Epithelial cell of esophagus (primary cell): ENCODE results near the gene CKAP2L.

Experiments used
- DNase-seq: peaks from one replicate; pipeline ENCODE4 v3.0.0; 2010; ENCODE audit warnings: low read depth
- H3K4me3 ChIP-seq: 2 replicates; pipeline ENCODE4 v1.5.1; 2011; ENCODE audit warnings: mild to moderate bottlenecking, low read length, control low read depth
- TF ChIP-seq, protein P1 (sequence below): IDR thresholded peaks from 2 replicates; pipeline ENCODE4 v1.5.1; 2011; ENCODE audit warnings: low read depth, mild to moderate bottlenecking, low read length, control low read depth, inconsistent platforms; ENCODE audit not compliant: insufficient read depth; ENCODE audit errors: missing control alignments

The CKAP2L gene

DNA sequence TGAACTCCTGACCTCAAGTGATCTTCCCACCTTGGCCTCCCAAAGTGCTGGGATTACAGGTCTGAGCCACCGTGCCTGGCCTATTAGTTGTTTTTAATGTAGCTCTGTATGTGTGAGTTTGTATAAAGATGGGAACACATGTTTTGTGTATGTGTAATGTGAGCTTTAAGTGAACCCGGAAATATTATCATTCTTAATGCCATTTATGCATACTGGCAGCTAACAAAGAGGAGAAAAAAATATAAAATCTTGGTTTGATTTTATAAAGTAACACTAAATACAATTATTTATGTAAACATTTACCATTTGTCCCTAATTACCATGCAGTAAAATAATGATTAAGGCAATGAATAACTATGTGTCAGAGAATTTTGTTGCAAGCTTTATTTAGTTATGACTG is 9.1 kb upstream of the CKAP2L start:
- DNase-seq = peak; percentile 69
- no peak overlapping the region for H3K4me3 ChIP-seq
- TF ChIP-seq, protein P1, sequence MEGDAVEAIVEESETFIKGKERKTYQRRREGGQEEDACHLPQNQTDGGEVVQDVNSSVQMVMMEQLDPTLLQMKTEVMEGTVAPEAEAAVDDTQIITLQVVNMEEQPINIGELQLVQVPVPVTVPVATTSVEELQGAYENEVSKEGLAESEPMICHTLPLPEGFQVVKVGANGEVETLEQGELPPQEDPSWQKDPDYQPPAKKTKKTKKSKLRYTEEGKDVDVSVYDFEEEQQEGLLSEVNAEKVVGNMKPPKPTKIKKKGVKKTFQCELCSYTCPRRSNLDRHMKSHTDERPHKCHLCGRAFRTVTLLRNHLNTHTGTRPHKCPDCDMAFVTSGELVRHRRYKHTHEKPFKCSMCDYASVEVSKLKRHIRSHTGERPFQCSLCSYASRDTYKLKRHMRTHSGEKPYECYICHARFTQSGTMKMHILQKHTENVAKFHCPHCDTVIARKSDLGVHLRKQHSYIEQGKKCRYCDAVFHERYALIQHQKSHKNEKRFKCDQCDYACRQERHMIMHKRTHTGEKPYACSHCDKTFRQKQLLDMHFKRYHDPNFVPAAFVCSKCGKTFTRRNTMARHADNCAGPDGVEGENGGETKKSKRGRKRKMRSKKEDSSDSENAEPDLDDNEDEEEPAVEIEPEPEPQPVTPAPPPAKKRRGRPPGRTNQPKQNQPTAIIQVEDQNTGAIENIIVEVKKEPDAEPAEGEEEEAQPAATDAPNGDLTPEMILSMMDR = no peak

DNA sequence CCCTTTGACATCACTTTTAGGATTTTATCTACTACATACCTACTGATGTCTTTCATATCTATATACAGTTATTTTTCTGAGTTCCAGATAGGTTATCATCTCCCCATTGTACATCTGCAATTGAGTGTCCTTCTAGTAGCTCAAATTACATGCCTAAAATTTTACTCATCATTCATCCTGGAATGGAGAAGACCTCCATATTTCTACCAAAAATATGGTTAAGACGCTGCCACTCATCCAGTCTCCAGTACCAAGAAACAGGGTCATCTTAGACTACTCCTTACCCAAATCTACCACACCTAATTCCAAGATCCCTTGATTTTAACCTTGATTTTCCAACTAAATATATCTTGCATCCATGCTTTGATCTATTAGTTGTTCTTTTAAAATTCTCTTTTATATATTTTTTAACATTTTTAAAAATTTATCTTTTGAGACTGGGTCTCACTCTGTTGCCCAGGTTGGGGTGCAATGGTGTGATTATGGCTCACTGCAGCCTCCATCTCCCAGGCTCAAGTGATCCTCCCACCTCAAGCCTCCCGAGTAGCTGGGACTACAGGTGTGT is 8.6 kb upstream of the CKAP2L start:
- DNase-seq = peak; percentile 60

DNA sequence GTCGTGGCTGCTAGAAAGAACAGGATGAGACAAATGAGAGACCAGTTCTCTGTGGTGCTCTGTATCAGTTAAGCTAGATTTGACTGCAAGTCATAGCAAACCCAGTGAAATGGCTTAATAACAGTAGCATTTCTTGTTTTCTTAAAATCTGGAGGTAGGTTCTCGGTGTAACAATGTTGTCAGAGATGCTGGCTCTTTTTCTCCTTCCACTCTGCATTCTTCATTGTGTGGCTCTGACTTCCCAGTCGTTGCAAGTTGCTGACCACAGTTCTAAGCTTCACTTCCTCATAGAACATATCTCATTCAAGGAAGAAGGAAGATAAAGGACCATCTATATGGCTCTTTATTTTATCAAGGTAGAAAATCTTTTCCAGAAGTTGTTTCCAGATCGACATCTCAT is 7.9 kb upstream of the CKAP2L start:
- H3K4me3 ChIP-seq = no peak overlapping the region
- no peak for DNase-seq
- TF ChIP-seq, protein P1 = no peak

More for the DNA sequence above, 8.6 kb upstream of the CKAP2L start:
- TF ChIP-seq, protein P1 = no peak
- H3K4me3 ChIP-seq = no peak overlapping the region

DNA sequence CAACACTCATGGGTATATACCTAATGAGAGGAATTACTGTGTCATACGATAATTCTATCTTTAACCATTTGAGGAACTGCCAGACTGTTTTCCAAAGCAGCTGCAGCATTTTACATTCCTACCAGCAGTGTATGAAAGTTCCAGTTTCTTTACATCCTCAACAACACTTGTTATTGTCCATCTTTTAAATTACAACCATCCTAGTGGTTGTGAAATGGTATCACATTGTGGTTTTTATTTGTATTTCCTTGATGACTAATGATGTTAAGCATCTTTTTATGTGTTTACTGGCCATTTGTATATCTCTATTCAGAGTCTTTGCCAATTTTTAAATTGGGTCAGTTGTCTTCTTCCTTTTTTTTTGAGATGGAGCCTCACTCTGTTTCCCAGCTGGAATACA is 4.0 kb upstream of the CKAP2L start:
- DNase-seq = peak; percentile 51

GRCh38 chr2:112767693-112768330 is 3.4 kb upstream of the CKAP2L start:
- H3K4me3 ChIP-seq = no peak overlapping the region
- DNase-seq = no peak
- TF ChIP-seq, protein P1 = no peak

More for the DNA sequence above, 4.0 kb upstream of the CKAP2L start:
- H3K4me3 ChIP-seq = no peak overlapping the region
- TF ChIP-seq, protein P1 = peak; percentile 34

DNA sequence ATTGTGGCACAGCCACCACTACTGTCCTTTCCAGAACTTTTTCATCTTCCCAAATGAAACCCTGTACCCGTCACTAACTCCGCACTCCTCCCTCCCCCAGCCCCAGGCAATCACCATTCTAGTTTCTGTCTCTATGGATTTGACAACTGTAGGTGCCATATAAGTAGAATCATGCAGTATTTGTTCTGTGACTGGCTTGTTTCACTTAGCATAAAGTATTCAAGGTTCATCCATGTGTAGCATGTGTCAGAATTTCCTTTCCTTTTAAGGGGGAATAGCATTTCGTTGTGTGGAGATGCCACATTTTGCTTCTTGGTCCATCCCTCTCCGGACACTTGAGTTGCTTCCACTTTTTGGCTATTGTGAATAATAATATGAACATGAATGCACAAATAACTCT is 842 bp upstream of the CKAP2L start:
- peak overlapping the region; percentile 82 for H3K4me3 ChIP-seq
- DNase-seq = no peak
- TF ChIP-seq, protein P1 = no peak

- DNase-seq = no peak
- no peak overlapping the region for H3K4me3 ChIP-seq
- TF ChIP-seq, protein P1 = no peak
Observed at GRCh38 chr2:112762276-112762675, 2.1 kb downstream of the CKAP2L start.
